GM10847 (cell line): ENCODE results near the gene FHIT.

Experiments used
- POLR2A ChIP-seq: IDR thresholded peaks from 2 replicates; pipeline ENCODE4 v1.6.1; 2011; ENCODE audit not compliant: insufficient read length; ENCODE audit errors: extremely low read depth

FHIT gene

DNA sequence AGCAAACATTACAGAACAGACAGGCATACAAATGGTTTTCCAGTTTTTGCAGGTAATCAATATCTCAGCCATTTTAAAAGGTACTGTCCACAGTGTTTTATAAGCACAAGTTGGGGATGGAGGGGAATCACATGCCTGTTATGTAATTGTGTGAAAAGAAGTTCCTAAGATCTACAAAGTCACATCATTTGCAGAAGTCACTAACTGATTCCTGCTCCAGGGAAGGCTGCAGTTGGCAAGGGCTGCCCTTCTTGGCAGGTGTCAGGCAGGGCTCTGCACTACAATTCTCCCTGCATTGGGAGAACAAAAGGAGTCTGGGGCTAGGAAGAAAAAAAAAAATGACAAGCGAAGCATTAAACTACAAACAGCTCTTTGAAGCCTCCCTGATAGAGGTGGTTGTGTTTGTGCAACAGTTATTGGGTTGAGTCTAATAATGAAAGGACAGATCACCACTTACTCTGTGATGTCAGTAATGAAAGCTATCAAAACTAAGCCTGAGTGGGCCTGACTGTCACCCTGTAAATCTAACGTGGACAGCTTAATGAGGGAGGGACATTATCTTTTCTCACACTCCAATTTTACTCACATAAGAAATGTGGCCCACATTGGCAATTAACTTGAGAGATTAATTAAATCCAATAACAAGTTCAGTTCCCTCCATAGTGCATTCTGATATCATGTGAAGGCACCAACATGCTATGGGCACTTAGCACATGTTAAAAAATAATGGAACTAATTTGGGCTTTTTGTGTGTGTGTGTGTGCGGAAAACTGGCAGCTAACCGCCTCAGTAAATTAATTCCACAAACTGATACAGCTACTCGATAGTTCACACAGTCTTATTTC lies 242.9 kb downstream of the FHIT start:
- no peak for TF ChIP-seq POLR2A

DNA sequence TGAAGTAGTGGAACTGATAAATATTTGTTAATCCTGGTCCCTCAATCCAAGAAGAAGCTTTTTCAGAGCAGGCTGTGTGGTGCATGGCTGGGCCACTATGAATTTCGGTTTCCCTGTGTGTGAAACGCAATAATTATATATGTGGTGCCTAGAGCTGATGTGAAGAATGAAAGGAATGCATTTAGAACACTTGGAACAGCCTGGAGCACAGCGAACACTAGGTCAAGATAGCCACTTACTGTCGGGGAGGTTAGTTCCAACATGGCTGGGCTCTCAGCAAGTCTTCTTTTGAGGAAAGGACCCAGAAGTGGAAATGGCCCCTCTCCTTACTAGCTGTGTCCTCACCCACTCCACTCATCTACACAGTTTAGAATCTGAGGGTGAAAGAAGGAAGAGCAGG lies 245.7 kb downstream of the FHIT start:
- no peak for TF ChIP-seq POLR2A

DNA sequence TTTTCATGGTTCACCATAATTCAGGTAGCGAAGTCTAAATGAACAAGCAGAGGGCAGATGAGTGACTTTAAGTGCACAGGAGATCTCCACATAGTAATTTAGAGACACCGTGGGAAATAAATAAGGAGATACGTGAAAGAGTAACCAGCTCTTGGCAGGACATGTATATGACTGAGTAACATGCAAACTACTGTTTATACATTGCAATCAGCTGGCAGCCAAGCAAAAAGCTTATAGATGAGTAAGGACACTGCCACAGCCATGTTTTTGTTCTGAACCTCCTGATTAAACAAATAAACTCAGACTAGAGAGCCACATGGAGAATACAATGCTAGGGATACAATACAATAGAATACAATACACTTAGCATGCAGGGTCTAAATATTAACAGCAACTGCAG lies 252.4 kb downstream of the FHIT start:
- no peak for TF ChIP-seq POLR2A

DNA sequence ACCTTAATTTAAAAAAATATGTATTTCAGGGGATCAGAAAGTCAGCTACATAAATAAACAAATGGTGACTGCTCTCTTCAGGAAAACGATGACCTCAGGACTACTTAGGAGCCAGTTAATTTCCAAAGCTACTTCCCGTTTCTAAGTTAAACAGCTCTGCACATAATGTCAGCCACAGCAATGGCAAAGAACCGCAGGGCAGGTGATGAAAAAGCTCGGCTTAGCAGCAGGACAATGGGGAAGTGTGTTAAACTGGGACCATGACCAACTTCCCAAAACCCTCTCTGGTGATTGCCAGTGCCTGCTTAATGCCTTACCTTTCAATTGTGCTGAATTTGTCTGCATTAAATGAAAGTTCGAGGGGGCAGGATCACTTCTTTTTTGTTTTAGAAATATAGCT lies 258.9 kb downstream of the FHIT start:
- TF ChIP-seq POLR2A, result no peak

DNA sequence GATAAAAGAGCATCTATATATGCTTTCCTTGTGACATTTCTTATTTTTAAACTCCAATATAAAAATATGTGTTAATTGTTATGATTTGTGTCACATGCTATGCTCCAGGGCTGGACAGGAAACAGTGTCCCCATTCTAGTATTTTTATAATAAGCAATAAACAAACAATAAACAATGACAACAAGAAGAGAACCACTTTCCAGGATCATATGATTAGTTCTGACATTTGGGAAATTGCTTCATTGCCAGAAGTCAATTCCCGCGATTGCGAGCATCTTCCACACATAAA lies 260.9 kb downstream of the FHIT start:
- TF ChIP-seq POLR2A, result no peak

DNA sequence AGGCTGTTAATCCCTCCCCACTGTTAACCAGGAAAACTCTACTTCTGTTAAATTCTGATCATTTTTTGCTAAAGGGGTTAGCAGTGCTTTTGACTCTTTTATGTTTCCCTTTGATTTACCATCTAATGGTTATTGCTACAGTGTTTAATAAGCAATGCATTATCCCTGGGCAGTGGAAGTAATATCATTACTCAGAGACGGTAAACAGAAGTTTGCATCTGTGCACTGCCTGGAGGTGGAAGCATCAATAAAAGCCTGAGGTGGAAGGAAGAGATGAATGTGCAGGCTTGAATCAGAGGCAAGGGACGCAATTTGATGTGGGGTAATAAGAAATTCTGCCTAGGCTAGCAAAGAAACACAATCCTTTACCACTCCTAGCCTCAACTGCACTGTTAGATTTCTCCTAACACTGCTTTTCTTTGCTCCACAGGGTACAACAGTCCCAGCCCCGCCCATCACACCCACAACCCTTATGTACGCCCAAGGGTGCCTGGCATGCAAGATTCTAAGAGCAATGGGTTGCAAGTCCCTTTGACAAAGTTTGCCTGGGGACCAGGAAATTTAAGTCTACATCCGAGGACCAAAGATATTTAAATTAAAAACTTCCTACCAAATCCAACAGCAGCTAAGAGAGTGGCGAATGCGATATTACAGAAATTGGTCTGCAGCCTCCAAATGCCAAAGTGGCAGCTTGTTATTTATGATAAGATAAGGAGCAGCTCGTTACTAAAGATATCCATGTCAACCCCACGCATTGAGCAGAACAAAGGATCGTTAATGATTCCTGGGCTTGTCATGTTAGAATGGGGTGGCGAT lies 261.4 kb downstream of the FHIT start:
- TF ChIP-seq POLR2A, result no peak

DNA sequence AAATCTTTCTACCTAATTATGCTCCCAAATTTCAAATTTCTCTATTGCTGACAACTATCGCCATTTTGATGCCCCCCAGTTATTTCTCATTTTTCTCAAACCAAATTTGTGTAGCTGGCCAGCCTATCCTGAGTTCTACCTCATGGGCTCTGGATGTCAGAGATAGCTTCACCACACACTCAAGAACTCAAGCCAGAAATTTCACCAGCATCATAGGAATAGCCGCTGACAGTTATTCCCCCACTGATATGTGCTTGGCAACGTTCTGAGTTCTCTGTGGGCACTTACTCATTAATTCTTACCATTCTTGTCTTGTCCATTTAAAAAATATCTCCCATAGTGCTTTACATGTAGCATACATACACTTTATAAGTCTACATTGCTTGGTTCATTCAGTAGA lies 264.7 kb downstream of the FHIT start:
- TF ChIP-seq POLR2A, result no peak

DNA sequence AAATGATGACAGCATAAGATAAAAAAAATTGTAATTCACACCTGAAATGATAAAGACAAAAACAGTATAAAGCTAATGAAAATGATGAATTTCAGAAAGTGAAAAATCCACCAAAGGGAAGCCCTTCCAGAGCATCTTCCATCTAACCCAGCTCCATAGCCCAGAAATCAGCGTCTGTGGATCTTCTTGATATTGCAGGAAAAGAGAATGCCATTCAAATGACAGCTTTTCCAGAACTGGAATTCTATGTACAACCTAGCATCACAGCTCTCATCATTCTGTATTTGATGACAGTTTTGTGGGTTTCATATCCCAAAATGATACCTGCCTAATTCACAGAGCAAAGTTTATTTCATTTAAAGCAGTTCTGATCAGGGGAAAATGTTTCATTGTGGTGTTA lies 267.3 kb downstream of the FHIT start:
- no peak for TF ChIP-seq POLR2A

DNA sequence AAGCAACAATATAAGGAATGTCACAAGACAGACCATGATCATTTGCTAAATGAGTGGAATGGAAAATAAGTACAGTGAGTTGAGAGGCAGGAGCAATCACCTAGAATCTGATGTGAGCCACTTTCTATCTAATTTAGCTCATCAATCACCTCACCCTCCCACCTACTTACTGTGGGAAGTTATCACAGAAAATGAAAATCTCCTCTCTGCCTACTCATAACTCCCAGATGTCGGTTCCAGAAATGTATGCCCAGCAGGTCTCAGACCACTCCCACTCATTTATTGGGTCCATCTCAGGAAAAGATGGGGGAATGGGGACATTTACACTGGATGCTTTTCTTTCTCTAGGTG lies 270.9 kb downstream of the FHIT start:
- no peak for TF ChIP-seq POLR2A

DNA sequence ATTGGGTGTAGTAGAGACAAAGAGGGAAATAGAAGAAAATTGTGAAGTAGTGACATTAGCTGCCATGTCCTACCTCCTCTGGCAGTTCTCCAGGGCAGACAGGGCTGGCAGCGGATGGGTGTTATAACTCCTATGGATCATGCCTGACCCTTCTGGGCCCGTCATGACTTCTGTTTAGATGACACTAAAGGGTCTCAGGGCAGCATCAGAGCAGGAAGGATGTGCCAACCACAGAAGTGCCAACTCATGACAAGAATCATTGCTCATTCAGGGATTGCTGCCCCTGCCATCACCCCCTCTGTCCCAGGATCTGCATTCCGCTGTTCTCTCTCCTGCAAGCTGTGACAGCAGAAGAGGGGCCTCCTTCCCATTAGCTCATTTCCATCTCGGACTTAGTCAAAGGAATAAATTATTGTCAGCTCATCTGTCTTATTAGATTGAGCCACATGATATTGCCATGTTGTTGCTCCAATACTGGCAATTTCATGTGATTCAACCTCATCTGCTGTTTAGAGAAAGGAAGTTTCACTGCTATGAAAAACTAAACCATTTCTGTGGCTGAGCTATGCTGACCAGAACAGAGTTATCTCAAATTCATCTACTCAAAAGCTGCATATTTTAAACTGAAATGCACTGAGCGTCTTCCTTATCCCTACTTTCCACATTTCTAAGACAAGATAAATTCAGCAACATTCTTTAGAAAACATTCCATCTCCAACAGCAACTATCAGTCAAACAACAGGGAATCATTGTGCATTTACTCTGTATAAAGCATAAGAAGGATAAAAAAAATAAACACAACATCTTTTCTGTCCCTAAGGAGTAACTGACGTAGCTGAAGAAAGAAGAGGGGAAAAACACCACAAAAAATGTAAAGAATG lies 271.6 kb downstream of the FHIT start:
- TF ChIP-seq POLR2A, result no peak

DNA sequence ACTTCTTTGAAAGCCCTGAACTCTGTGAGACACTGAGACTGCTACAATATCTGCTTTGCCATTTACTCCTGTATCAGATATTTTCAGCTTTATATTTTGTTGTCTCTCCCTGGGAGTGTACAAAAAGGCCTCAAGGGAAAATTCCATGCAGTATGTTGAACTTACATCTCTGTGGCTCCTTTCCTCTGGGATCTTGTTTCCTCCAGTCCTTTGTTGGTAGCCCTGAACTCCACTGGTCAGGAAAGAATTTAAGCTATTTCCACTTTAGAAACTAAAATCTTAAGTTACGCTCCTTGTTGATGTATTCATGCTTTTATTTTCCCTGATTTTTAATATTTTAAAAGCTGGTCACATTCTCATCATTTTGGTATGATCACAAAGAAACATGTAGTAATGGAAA lies 277.9 kb downstream of the FHIT start:
- no peak for TF ChIP-seq POLR2A

DNA sequence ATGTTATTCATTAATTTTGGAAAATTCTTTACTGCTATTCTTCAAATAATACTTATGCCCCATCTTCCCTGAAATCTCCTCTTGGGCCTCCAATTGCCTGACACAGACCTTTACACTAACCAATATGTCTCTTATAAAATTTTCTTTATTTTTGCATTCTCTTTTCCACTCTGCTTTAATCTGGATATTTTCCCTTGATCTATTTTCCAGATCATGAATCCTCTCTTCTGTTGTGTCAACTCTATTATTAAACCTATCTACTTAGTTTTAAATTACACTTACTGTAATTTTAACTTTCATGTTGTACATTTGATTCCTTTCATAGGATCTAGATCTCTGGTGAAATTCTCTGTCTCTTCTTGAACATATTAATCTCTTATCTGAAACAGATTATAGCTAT lies 278.7 kb downstream of the FHIT start:
- no peak for TF ChIP-seq POLR2A

DNA sequence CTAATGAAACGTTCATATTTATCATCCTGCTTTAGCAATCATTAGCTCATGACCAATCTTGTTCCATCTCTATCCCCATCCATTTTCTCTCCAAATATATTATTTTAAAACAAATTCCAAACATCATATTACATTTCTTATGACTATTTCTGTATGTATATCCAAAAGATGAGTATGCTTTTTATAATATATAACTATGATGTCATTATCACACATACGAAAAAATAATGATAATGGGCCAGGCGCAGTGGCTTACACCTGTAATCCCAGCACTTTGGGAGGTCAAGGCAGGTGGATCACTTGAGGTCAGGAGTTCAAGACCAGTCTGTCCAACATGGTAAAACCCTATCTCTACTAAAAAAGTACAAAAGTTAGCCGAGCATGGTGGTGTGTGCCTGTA lies 280.4 kb downstream of the FHIT start:
- no peak for TF ChIP-seq POLR2A

DNA sequence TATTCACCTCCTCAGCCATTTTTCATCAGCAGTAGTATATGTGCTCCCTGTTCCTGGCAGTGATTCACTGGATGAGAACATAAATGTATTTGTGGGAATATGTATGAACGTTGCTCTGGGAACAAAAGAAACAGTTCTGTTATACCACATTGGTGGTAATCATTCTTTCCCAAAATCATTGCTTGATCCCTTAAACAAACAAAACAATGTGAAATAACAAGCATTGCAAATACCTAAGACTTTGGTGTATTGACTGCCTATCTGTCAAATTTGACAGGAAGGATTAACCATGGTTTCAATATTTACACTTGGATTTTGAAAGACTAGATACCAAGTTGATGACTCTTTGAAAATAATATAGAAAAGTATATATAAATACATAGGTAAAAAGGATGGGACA lies 284.1 kb downstream of the FHIT start:
- no peak for TF ChIP-seq POLR2A

DNA sequence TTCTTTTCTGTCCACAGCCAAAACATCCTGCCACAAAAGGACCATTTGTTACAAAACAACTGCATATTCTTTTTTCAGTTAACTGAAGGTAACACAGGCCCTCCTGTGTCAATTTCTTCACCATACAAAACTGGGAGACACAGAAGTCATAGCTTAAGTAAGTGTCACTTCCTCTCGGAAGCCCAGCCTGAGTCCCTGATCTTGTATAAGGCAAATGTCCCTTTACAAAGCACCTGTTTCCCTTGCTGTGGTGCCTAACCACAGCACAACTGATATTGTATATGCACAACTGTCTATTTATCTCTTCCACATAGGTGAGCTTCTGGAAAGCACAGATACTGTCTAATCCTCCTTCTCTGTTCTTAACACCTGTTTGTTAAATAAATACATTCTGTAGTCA lies 293.7 kb downstream of the FHIT start:
- TF ChIP-seq POLR2A, result no peak

DNA sequence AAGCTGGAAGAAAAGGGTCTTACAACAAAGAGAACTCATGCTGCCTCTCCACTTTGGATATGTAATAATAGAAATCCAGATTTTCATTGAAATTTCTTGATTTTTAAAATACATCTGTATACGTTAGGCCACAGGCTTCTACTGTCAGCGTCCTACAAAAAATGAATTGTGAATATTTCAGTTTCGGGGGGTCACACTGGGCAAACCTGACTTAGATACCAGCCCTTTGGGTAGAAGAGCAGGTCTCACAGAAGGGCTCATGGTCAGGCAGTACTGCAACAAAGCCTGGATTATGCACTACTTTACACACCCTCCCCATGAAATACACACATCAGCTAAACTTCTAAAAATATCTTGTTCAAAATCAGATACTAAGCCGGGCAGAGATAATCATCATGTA lies 294.5 kb downstream of the FHIT start:
- no peak for TF ChIP-seq POLR2A
